GM12878 (cell line): ENCODE data around the gene SEMA5A. TPM values are rescaled to one million over a fixed set of nuclear protein-coding genes. Genes with fewer than 3 reads are reported as not detected.

Source experiments
- ATAC-seq: fragments of 200-7000 bp; cut with Tn5 transposase; 3 replicates; pipeline ENCODE4 v1.9.1; 2020; ENCODE audit warnings: mild to moderate bottlenecking, moderate library complexity
- BruUV-seq: library from RNA; stranded (reverse); fragments of 400-500 nt; replicated peaks from 2 replicates; lab custom pipeline; 2021; lab: Mats Ljungman, UMichigan
- CTCF ChIA-PET: fragments of 300-600 bp; sonication (Branson Sonifier 250); formaldehyde crosslinking; extraction: SDS; loops from one replicate; lab custom pipeline; 2021; ENCODE audit warnings: inconsistent platforms; lab: Yijun Ruan, JAX
- POLR2A ChIA-PET: fragments of 350-600 bp; formaldehyde crosslinking; extraction: SDS; loops from one replicate; lab custom pipeline; 2021; ENCODE audit warnings: inconsistent platforms; lab: Charles Lee
- RAD21 ChIA-PET: fragments of 300-600 bp; sonication (Branson Sonifier 250); formaldehyde crosslinking; loops from one replicate; lab custom pipeline; 2023; ENCODE audit warnings: antibody characterized with exemption; ENCODE audit not compliant: unreplicated experiment; lab: Charles Lee
- SMC1A ChIA-PET: fragments of 300-600 bp; sonication (Branson Sonifier 250); formaldehyde crosslinking; loops from one replicate; lab custom pipeline; 2023; ENCODE audit not compliant: unreplicated experiment, uncharacterized antibody; lab: Charles Lee
- DNase-seq: peaks from one replicate; pipeline ENCODE4 v3.0.0-alpha.2; 2011; ENCODE audit warnings: low read depth, low spot score
- FAIRE-seq: peaks from 3 replicates; lab custom pipeline; 2011; peaks lifted over from hg19 to GRCh38; lab: Jason Lieb, UNC
- H2AFZ ChIP-seq: 2 replicates; pipeline ENCODE4 v1.6.0; 2011; ENCODE audit warnings: low read depth, low read length, control low read depth; ENCODE audit not compliant: control insufficient read depth
- H3K27ac ChIP-seq: 2 replicates; pipeline ENCODE4 v1.5.1; 2011; ENCODE audit warnings: control low read depth; ENCODE audit not compliant: control insufficient read depth, insufficient read depth
- H3K27me3 ChIP-seq, 2 experiments: replicated peaks in 1 of 2; 2 replicates each; pipeline versions ENCODE4 v1.6.0 to v1.6.1; 2011; ENCODE audit warnings: low read length in 1 of 2; ENCODE audit not compliant: control insufficient read depth in 2 of 2, insufficient read depth in 2 of 2
- H3K36me3 ChIP-seq, 2 experiments: 2 replicates each; pipeline ENCODE4 v1.5.1; 2011; ENCODE audit warnings: low read length in 1 of 2; ENCODE audit not compliant: control insufficient read depth in 2 of 2, insufficient read depth in 2 of 2
- H3K4me1 ChIP-seq: 2 replicates; pipeline ENCODE4 v1.6.1; 2011; ENCODE audit warnings: mild to moderate bottlenecking, low read length, moderate library complexity, mixed read lengths; ENCODE audit not compliant: control insufficient read depth, insufficient read depth
- H3K4me2 ChIP-seq: 2 replicates; pipeline ENCODE4 v1.6.0; 2011; ENCODE audit warnings: control low read depth; ENCODE audit not compliant: control insufficient read depth, insufficient read depth
- H3K4me3 ChIP-seq: fragments of 200-600 bp; sonication (generic); 2 replicates; pipeline ENCODE4 v1.5.1; 2016
- H3K79me2 ChIP-seq: 2 replicates; pipeline ENCODE4 v1.6.0; 2011; ENCODE audit warnings: low read length; ENCODE audit not compliant: control insufficient read depth, insufficient read depth
- H3K9ac ChIP-seq: 2 replicates; pipeline ENCODE4 v1.8.0; 2011; ENCODE audit warnings: low read length, control low read depth, mixed read lengths; ENCODE audit not compliant: control insufficient read depth, insufficient read depth
- H3K9me3 ChIP-seq: replicated peaks from 3 replicates; pipeline ENCODE4 v1.5.1; 2011; ENCODE audit warnings: mild to moderate bottlenecking, low read length; ENCODE audit not compliant: control insufficient read depth, insufficient read depth
- H4K20me1 ChIP-seq: 2 replicates; pipeline ENCODE4 v1.6.0; 2011; ENCODE audit not compliant: control insufficient read depth, insufficient read depth
- DPF2 ChIP-seq: fragments of 450-650 bp; IDR thresholded peaks from 2 replicates; pipeline ENCODE4 v1.6.1; 2017; ENCODE audit warnings: mild to moderate bottlenecking
- E4F1 ChIP-seq: fragments of 450-650 bp; IDR thresholded peaks from 2 replicates; pipeline ENCODE4 v1.6.1; 2018; ENCODE audit warnings: borderline replicate concordance, mild to moderate bottlenecking; ENCODE audit not compliant: partially characterized antibody
- ETV6 ChIP-seq, 2 experiments: fragments of 450-650 bp in 1 of 2; IDR thresholded peaks in 1 of 2; conservative IDR thresholded peaks in 1 of 2; 2 replicates each; pipeline ENCODE4 v1.6.1; 2014; ENCODE audit warnings: antibody characterized with exemption in 1 of 2, borderline replicate concordance in 1 of 2, low read depth in 1 of 2, mild to moderate bottlenecking in 1 of 2, moderate library complexity in 1 of 2
- MYB ChIP-seq: fragments of 150-350 bp; IDR thresholded peaks from 2 replicates; pipeline ENCODE4 v1.6.1; 2014; ENCODE audit warnings: mild to moderate bottlenecking, low read depth, low read length, borderline replicate concordance
- NFYA ChIP-seq: IDR thresholded peaks from 2 replicates; pipeline ENCODE4 v1.6.1; 2011; ENCODE audit warnings: low read depth, mild to moderate bottlenecking, low read length, improper control_type of control experiment, borderline replicate concordance
- POLR2AphosphoS2 ChIP-seq: IDR thresholded peaks from 2 replicates; pipeline ENCODE4 v1.6.1; 2011; ENCODE audit warnings: low read depth, mild to moderate bottlenecking, low read length, improper control_type of control experiment, moderate library complexity
- RCOR1 ChIP-seq: conservative IDR thresholded peaks from 2 replicates; pipeline ENCODE4 v1.6.1; 2012; ENCODE audit warnings: low read depth, low read length, improper control_type of control experiment
- RELA ChIP-seq: fragments of 450-650 bp; IDR thresholded peaks from 2 replicates; pipeline ENCODE4 v1.8.0; 2014; ENCODE audit warnings: borderline replicate concordance; ENCODE audit not compliant: partially characterized antibody
- RUNX3 ChIP-seq: IDR thresholded peaks from 2 replicates; pipeline ENCODE4 v1.6.1; 2012; ENCODE audit warnings: low read length, inconsistent platforms
- SMAD1 ChIP-seq: fragments of 450-650 bp; IDR thresholded peaks from 2 replicates; pipeline ENCODE4 v1.6.1; 2018; ENCODE audit warnings: mild to moderate bottlenecking, low read depth; ENCODE audit not compliant: partially characterized antibody
- SMAD5 ChIP-seq: IDR thresholded peaks from 2 replicates; pipeline ENCODE4 v1.6.1; 2016; ENCODE audit warnings: antibody characterized with exemption, low read depth
- SMC3 ChIP-seq: IDR thresholded peaks from 2 replicates; pipeline ENCODE4 v1.6.1; 2011; ENCODE audit warnings: low read length, improper control_type of control experiment, borderline replicate concordance
- TCF12 ChIP-seq: IDR thresholded peaks from 2 replicates; pipeline ENCODE4 v1.6.1; 2011; ENCODE audit warnings: low read depth, mild to moderate bottlenecking, low read length
- ZBTB33 ChIP-seq: fragments of 450-650 bp; IDR thresholded peaks from 2 replicates; pipeline ENCODE4 v1.6.1; 2017; ENCODE audit warnings: mild to moderate bottlenecking
- WGBS: methylation state at CpG from one replicate; pipeline ENCODE4 v1.1.6; 2016; ENCODE audit warnings: low lambda C conversion rate; ENCODE audit not compliant: insufficient replicate concordance, insufficient coverage; ENCODE audit errors: missing lambda C conversion rate; 5-methylcytosine and 5-hydroxymethylcytosine counted together
- in situ Hi-C: fragments of 300-500 bp; cut with MboI; formaldehyde crosslinking; loops from 9 replicates; pipeline ENCODE4 v1.14.3; 2018; ENCODE audit warnings: mixed read lengths
- intact Hi-C: fragments of 100-400 bp; cut with micrococcal nuclease; formaldehyde crosslinking; loops from one replicate; pipeline ENCODE4 v1.14.2; 2022; ENCODE audit not compliant: unreplicated experiment
- polyA plus RNA-seq, 11 experiments: library from polyadenylated mRNA; depleted of rRNA in 4 of 11; unstranded in 6 of 11; stranded (reverse) in 5 of 11; fragments of >200 nt; fragmentation: Nextera tagmentation in 4 of 11; fragmentation: Illumina TruSeq in 1 of 11; extraction: Ambion mirVana in 4 of 11; extraction: Trizol in 1 of 11; gene quantifications; 1 replicate in 1 of 11; 2 replicates in 10 of 11; pipeline versions ENCODE4 v1.2.1 to v1.2.3, GENCODE V29; 2011 to 2016; ENCODE audit warnings: inconsistent platforms in 2 of 11, missing spikeins in 2 of 11, low read depth in 1 of 11
- total RNA-seq, 4 experiments: library from RNA; depleted of rRNA in 3 of 4; stranded (reverse); fragments of >200 nt in 3 of 4; fragmentation: Illumina TruSeq in 1 of 4; extraction: Trizol in 1 of 4; gene quantifications; 2 replicates each; pipeline versions ENCODE4 v1.2.1 to v1.2.3, GENCODE V29; 2013 to 2021
- TF ChIP-seq, protein P1 (sequence below): IDR thresholded peaks from 2 replicates; pipeline ENCODE4 v1.6.1; 2012; ENCODE audit warnings: improper control_type of control experiment, low read depth, low read length; ENCODE audit not compliant: insufficient replicate concordance

The SEMA5A gene
- total and polyA plus RNA-seq, 10 of the 15 experiments (the other 5 are each of a cell fraction or from before 2014, with no cell fraction given): 0.03 to 2.4 (median 0.09) TPM; not detected in 1

DNA sequence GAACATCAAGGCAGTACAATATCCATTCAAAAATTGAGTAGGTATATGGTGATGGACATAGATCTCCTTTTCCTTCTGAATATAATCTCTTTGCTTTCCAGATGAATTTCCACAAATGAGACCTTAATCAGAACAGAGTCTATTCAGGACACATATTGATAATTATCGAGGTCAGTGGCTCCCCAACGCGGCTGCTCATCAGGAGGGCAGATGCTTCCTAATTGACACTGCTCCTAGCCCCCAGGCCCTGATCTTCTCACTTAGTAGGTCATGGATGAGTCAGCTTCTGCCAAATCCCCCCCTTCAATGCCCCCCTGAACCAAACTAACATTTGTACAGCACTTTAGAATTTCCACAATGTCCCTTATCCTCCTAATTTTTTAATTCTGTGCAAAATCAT lies 51.6 kb downstream of the SEMA5A start:
- no peak overlapping the region for H3K27ac ChIP-seq
- no peaks in the 10 kb centered on the region for H3K27me3 ChIP-seq
- ATAC-seq: no peak
- H3K79me2 ChIP-seq: no peaks in the 10 kb centered on the region
- ChIA-PET CTCF (no interaction called here), SMC1A (no interaction called here), RAD21 (no interaction called here), POLR2A (no interaction called here)
- no peaks in the 10 kb centered on the region for H4K20me1 ChIP-seq
- no peaks in the 10 kb centered on the region; the same call in 2 of the 3 replicates for H3K9me3 ChIP-seq
- WGBS: 67% methylated on average over 3 of the region's 3 CpGs
- no peak overlapping the region for H2AFZ ChIP-seq
- BruUV-seq: no TSS peak
- H3K4me2 ChIP-seq: no peak overlapping the region
- intact Hi-C loops: no loop called here
- peaks cover 4% of the 10 kb centered on the region; the same call in 1 of the 2 replicates for H3K4me1 ChIP-seq
- DNase-seq: no peak
- H3K36me3 ChIP-seq: no peaks in the 10 kb centered on the region
- no peak overlapping the region for H3K9ac ChIP-seq
- no peak overlapping the region for H3K4me3 ChIP-seq
- in situ Hi-C loops: no loop called here
- FAIRE-seq: no peak
- TF ChIP-seq POLR2AphosphoS2 (no peak), RUNX3 (no peak), TCF12 (no peak), SMAD5 (no peak), DPF2 (no peak), SMAD1 (no peak), SMC3 (no peak), NFYA (no peak), ZBTB33 (no peak), MYB (no peak), ETV6 (conservative IDR thresholded peaks at IDR 0.05 in 1 of 2, IDR thresholded peaks at IDR 0.05 in 1 of 2; ENCODE audit: borderline replicate concordance in 1 of 2, low read depth in 1 of 2) (no peak), E4F1 (no peak), RELA (no peak), RCOR1 (no peak)
- TF ChIP-seq, protein P1, sequence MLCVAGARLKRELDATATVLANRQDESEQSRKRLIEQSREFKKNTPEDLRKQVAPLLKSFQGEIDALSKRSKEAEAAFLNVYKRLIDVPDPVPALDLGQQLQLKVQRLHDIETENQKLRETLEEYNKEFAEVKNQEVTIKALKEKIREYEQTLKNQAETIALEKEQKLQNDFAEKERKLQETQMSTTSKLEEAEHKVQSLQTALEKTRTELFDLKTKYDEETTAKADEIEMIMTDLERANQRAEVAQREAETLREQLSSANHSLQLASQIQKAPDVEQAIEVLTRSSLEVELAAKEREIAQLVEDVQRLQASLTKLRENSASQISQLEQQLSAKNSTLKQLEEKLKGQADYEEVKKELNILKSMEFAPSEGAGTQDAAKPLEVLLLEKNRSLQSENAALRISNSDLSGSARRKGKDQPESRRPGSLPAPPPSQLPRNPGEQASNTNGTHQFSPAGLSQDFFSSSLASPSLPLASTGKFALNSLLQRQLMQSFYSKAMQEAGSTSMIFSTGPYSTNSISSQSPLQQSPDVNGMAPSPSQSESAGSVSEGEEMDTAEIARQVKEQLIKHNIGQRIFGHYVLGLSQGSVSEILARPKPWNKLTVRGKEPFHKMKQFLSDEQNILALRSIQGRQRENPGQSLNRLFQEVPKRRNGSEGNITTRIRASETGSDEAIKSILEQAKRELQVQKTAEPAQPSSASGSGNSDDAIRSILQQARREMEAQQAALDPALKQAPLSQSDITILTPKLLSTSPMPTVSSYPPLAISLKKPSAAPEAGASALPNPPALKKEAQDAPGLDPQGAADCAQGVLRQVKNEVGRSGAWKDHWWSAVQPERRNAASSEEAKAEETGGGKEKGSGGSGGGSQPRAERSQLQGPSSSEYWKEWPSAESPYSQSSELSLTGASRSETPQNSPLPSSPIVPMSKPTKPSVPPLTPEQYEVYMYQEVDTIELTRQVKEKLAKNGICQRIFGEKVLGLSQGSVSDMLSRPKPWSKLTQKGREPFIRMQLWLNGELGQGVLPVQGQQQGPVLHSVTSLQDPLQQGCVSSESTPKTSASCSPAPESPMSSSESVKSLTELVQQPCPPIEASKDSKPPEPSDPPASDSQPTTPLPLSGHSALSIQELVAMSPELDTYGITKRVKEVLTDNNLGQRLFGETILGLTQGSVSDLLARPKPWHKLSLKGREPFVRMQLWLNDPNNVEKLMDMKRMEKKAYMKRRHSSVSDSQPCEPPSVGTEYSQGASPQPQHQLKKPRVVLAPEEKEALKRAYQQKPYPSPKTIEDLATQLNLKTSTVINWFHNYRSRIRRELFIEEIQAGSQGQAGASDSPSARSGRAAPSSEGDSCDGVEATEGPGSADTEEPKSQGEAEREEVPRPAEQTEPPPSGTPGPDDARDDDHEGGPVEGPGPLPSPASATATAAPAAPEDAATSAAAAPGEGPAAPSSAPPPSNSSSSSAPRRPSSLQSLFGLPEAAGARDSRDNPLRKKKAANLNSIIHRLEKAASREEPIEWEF: no peak
